ENCODE measurements around the gene BIRC6.
"Not testable (repeated sequence)": the region's sequence is repeated elsewhere in the genome, so short reads cannot be mapped to it uniquely, and the experiment has no call there.

The BIRC6 gene

GRCh38 chr2:32611366-32611765, 254.5 kb downstream of the BIRC6 start:
- Mint-ChIP-seq H3K4me3 (no peak overlapping the region), H3K4me1 (ENCODE audit: low read depth) (no peaks in the 10 kb centered on the region), H3K36me3 (ENCODE audit: low read depth) (peaks cover 57% of the 10 kb centered on the region), H3K27me3 (ENCODE audit: low read depth) (no peaks in the 10 kb centered on the region), H3K27ac (no peak overlapping the region), H3K9me3 (no peaks in the 10 kb centered on the region)
- DNase-seq (ENCODE audit: low spot score): no peak

- H3K9me3 Mint-ChIP-seq: no peaks in the 10 kb centered on the region
- no peak overlapping the region for H3K4me3 Mint-ChIP-seq
- H3K27ac Mint-ChIP-seq: no peak overlapping the region
- no peak for DNase-seq (ENCODE audit: low spot score)
- no peaks in the 10 kb centered on the region for H3K4me1 Mint-ChIP-seq (ENCODE audit: low read depth)
- peaks cover 54% of the 10 kb centered on the region for H3K36me3 Mint-ChIP-seq (ENCODE audit: low read depth)
- no peaks in the 10 kb centered on the region for H3K27me3 Mint-ChIP-seq (ENCODE audit: low read depth)
Observed at GRCh38 chr2:32611771-32612170, 254.9 kb downstream of the BIRC6 start.

- Mint-ChIP-seq H3K27ac (no peak overlapping the region), H3K36me3 (ENCODE audit: low read depth) (peaks cover 52% of the 10 kb centered on the region), H3K27me3 (ENCODE audit: low read depth) (no peaks in the 10 kb centered on the region), H3K9me3 (no peaks in the 10 kb centered on the region), H3K4me3 (no peak overlapping the region), H3K4me1 (ENCODE audit: low read depth) (no peaks in the 10 kb centered on the region)
- DNase-seq (ENCODE audit: low spot score): no peak
Observed at GRCh38 chr2:32614084-32614483, 257.3 kb downstream of the BIRC6 start.

- DNase-seq (ENCODE audit: low spot score): no peak
- Mint-ChIP-seq H3K4me3 (no peak overlapping the region), H3K27ac (no peak overlapping the region), H3K9me3 (no peaks in the 10 kb centered on the region), H3K36me3 (ENCODE audit: low read depth) (peaks cover 37% of the 10 kb centered on the region), H3K27me3 (ENCODE audit: low read depth) (no peaks in the 10 kb centered on the region), H3K4me1 (ENCODE audit: low read depth) (no peaks in the 10 kb centered on the region)
Observed at GRCh38 chr2:32617599-32618189, 260.9 kb downstream of the BIRC6 start.

- Mint-ChIP-seq H3K4me1 (ENCODE audit: low read depth) (peaks cover 8% of the 10 kb centered on the region), H3K27me3 (ENCODE audit: low read depth) (no peaks in the 10 kb centered on the region), H3K36me3 (ENCODE audit: low read depth) (peaks cover 22% of the 10 kb centered on the region), H3K9me3 (no peaks in the 10 kb centered on the region), H3K4me3 (no peak overlapping the region), H3K27ac (no peak overlapping the region)
- no peak for DNase-seq (ENCODE audit: low spot score)
Observed at GRCh38 chr2:32622570-32623310, 265.9 kb downstream of the BIRC6 start.

- peaks cover 20% of the 10 kb centered on the region for H3K36me3 Mint-ChIP-seq (ENCODE audit: low read depth)
- no peaks in the 10 kb centered on the region for H3K27me3 Mint-ChIP-seq (ENCODE audit: low read depth)
- no peak overlapping the region for H3K27ac Mint-ChIP-seq
- peaks cover 8% of the 10 kb centered on the region for H3K4me1 Mint-ChIP-seq (ENCODE audit: low read depth)
- H3K9me3 Mint-ChIP-seq: no peaks in the 10 kb centered on the region
- no peak overlapping the region for H3K4me3 Mint-ChIP-seq
- DNase-seq (ENCODE audit: low spot score): no peak
Observed at GRCh38 chr2:32623311-32623706, 266.5 kb downstream of the BIRC6 start.

- no peak for DNase-seq (ENCODE audit: low spot score)
- H3K4me1 Mint-ChIP-seq (ENCODE audit: low read depth): peaks cover 17% of the 10 kb centered on the region
- H3K27me3 Mint-ChIP-seq (ENCODE audit: low read depth): no peaks in the 10 kb centered on the region
- no peaks in the 10 kb centered on the region for H3K9me3 Mint-ChIP-seq
- H3K4me3 Mint-ChIP-seq: no peak overlapping the region
- peaks cover 18% of the 10 kb centered on the region for H3K36me3 Mint-ChIP-seq (ENCODE audit: low read depth)
- no peak overlapping the region for H3K27ac Mint-ChIP-seq
Observed at GRCh38 chr2:32624812-32625211, 268.0 kb downstream of the BIRC6 start.

GRCh38 chr2:32626639-32627221, 269.9 kb downstream of the BIRC6 start:
- Mint-ChIP-seq H3K27ac (no peak overlapping the region), H3K36me3 (ENCODE audit: low read depth) (peaks cover 18% of the 10 kb centered on the region), H3K4me1 (ENCODE audit: low read depth) (peaks cover 18% of the 10 kb centered on the region), H3K4me3 (peak overlapping the region; percentile 94), H3K9me3 (no peaks in the 10 kb centered on the region), H3K27me3 (ENCODE audit: low read depth) (no peaks in the 10 kb centered on the region)
- DNase-seq (ENCODE audit: low spot score): no peak

- H3K4me3 Mint-ChIP-seq: peak overlapping the region; percentile 94
- peaks cover 23% of the 10 kb centered on the region for H3K4me1 Mint-ChIP-seq (ENCODE audit: low read depth)
- no peaks in the 10 kb centered on the region for H3K27me3 Mint-ChIP-seq (ENCODE audit: low read depth)
- DNase-seq (ENCODE audit: low spot score): no peak
- H3K27ac Mint-ChIP-seq: peak overlapping the region; percentile 92
- H3K36me3 Mint-ChIP-seq (ENCODE audit: low read depth): peaks cover 18% of the 10 kb centered on the region
- H3K9me3 Mint-ChIP-seq: no peaks in the 10 kb centered on the region
Observed at GRCh38 chr2:32627441-32627813, 270.6 kb downstream of the BIRC6 start.

- H3K27me3 Mint-ChIP-seq (ENCODE audit: low read depth): no peaks in the 10 kb centered on the region
- peak; percentile 96 for DNase-seq (ENCODE audit: low spot score)
- H3K9me3 Mint-ChIP-seq: no peaks in the 10 kb centered on the region
- H3K4me1 Mint-ChIP-seq (ENCODE audit: low read depth): peaks cover 25% of the 10 kb centered on the region
- peaks cover 19% of the 10 kb centered on the region for H3K36me3 Mint-ChIP-seq (ENCODE audit: low read depth)
- peak within 1 kb of the TSS; percentile 92 for H3K27ac Mint-ChIP-seq
- peak within 1 kb of the TSS; percentile 94 for H3K4me3 Mint-ChIP-seq
Observed at GRCh38 chr2:32627814-32628579, 271.2 kb downstream of the BIRC6 start, which contains the start of gene TTC27. TSS of gene TTC27 (plus strand) at chr2:32628050. CDS start at chr2:32628293, 243 bp downstream.

GRCh38 chr2:32632089-32632488, 275.3 kb downstream of the BIRC6 start:
- Mint-ChIP-seq H3K4me3 (no peak overlapping the region), H3K27me3 (ENCODE audit: low read depth) (no peaks in the 10 kb centered on the region), H3K27ac (peak overlapping the region; percentile 60), H3K36me3 (ENCODE audit: low read depth) (peaks cover 17% of the 10 kb centered on the region), H3K9me3 (no peaks in the 10 kb centered on the region), H3K4me1 (ENCODE audit: low read depth) (peaks cover 24% of the 10 kb centered on the region)
- peak; percentile 62 for DNase-seq (ENCODE audit: low spot score)

GRCh38 chr2:32633040-32633439, 276.2 kb downstream of the BIRC6 start:
- no peak overlapping the region for H3K27ac Mint-ChIP-seq
- peaks cover 17% of the 10 kb centered on the region for H3K36me3 Mint-ChIP-seq (ENCODE audit: low read depth)
- DNase-seq (ENCODE audit: low spot score): no peak
- H3K27me3 Mint-ChIP-seq (ENCODE audit: low read depth): no peaks in the 10 kb centered on the region
- H3K4me3 Mint-ChIP-seq: no peak overlapping the region
- H3K4me1 Mint-ChIP-seq (ENCODE audit: low read depth): peaks cover 17% of the 10 kb centered on the region
- H3K9me3 Mint-ChIP-seq: no peaks in the 10 kb centered on the region

GRCh38 chr2:32638548-32638947, 281.7 kb downstream of the BIRC6 start:
- not testable (repeated sequence) for H3K27ac Mint-ChIP-seq; H3K4me3 Mint-ChIP-seq; DNase-seq (ENCODE audit: low spot score); H3K9me3 Mint-ChIP-seq; H3K27me3 Mint-ChIP-seq (ENCODE audit: low read depth); H3K4me1 Mint-ChIP-seq (ENCODE audit: low read depth)
- H3K36me3 Mint-ChIP-seq (ENCODE audit: low read depth): peaks cover 14% of the 10 kb centered on the region

GRCh38 chr2:32641180-32641579, 284.4 kb downstream of the BIRC6 start:
- Mint-ChIP-seq H3K4me3 (no peak overlapping the region), H3K27me3 (ENCODE audit: low read depth) (no peaks in the 10 kb centered on the region), H3K36me3 (ENCODE audit: low read depth) (peaks cover 17% of the 10 kb centered on the region), H3K4me1 (ENCODE audit: low read depth) (no peaks in the 10 kb centered on the region), H3K9me3 (no peaks in the 10 kb centered on the region), H3K27ac (no peak overlapping the region)
- no peak for DNase-seq (ENCODE audit: low spot score)

Data from T-helper 2 cell treated with Interferon-gamma antibody and Interleukin-4, amounts not matched to agents 5 μg/mL and 100 μg/mL, for 36 hours (primary cell).